Stromal cell of bone marrow (primary cell): ENCODE measurements around the gene TDRD12.
"Not testable (repeated sequence)": the region's sequence is repeated elsewhere in the genome, so short reads cannot be mapped to it uniquely, and the experiment has no call there.

Source experiments
- DNase-seq: peaks from one replicate; pipeline ENCODE4 v3.0.0-alpha.2; 2012; ENCODE audit warnings: low read depth

The TDRD12 gene

DNA sequence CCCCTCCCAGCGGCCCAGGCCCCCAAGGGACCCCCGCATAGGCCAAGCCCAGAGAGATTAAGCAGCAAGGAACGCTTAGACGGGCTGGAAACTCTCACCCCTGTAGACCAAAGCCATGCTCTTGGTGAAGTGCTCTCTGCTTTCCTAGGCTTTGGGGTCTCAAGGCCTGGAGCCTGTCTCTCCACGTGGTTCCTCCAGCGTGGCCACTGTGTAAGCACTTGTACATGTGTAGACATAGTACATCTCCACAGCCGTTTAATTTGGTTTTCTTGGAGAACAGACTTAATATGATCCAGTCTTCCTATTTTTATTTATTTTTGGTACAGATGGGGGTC is 26.9 kb upstream of the TDRD12 start:
- DNase-seq, result no peak

DNA sequence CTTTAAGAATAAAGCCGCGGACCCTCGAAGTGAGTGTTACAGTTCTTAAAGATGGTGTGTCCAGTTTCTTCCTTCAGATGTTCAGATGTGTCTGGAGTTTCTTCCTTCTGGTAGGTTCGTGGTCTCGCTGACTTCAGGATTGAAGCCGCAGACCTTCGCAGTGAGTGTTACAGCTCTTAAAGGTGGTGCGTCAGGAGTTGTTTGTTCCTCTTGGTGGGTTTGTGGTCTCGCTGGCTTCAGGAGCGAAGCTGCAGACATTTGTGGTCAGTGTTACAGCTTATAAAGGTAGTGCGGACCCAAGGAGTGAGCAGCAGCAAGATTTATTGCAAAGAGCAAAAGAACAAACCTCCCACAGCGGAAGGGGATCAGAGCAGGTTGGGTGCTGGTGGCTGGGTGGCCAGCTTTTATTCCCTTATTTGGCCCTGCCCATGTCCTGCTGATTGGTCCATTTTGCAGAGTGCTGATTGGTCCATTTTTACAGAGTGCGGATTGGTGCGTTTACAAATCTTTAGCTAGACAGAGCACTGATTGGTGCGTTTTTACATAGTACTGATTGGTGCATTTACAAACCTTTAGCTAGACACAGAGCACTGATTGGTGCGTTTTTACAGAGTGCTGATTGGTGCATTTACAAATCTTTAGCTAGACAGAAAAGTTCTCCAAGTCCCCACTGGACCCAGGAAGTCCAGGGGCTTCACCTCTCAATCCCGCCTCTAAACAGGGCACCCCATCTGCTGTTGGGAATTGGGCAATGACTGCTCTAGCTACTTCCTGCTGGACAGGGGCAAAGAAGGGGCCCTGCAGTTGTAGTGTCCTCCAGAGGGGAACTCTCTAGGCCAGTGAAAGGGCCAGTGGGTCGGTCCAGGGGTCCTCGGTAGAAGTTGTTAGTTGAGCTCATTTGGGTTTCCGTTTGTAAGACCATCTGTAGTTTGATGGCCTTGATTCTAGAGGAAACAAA is 26.1 kb upstream of the TDRD12 start:
- not testable (repeated sequence) for DNase-seq

DNA sequence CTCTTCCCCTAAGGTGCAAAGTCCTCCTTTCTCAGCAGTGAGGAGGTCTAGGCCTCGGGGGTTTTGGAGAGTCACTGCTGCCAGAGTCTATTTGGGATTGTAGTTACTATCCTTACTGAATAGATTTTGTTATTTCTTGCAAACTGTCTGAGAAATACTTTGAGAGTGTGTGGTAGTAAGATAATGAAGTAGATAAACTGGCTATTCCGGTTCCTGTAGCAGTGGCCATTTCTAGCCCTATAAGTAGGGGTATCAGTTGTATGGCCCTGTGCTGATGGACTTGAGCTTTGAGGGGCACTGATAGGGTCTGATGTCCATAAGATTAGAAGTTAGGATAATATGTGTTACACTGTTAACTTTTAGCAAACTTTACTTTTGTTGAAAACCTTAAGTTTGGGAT is 25.3 kb upstream of the TDRD12 start:
- DNase-seq, result not testable (repeated sequence)

DNA sequence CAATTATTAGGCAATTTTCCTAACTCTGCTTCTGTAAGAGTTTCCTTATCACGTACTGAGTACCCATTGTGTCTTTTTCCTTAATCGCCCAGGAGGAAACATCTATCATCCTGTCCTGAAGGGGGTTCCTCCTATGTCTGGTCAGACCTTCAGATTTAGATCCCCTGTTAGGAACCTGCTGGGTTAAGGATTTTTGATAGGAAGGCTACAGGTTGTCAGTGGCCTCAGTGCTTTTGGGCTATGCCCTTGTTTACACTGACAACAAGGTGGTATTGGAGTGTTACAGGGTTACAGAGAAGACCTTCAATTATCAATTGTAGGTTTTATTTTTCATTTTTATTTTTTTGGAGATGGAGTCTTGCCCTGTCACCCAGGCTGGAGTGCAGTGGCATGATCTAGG is 24.7 kb upstream of the TDRD12 start:
- not testable (repeated sequence) for DNase-seq

DNA sequence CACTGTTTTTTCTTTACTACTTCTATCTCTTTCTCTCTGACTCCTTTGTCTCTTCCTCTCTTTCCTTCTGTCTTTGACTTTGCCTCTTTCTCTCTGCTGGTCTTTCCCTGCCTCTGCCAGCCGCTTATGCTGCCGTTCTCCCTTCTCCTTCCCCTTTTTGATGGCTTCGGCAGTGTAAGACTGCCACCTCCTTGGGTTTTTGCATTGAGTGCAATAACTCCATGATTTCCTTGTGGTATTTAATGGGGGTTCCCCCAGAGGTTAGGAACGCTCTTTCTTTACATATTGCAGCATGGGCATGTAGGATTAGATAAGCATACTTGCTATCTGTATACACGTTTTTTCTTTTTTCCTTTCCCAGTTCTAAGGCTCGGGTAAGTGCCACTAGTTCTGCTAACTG is 24.1 kb upstream of the TDRD12 start:
- DNase-seq, result not testable (repeated sequence)

DNA sequence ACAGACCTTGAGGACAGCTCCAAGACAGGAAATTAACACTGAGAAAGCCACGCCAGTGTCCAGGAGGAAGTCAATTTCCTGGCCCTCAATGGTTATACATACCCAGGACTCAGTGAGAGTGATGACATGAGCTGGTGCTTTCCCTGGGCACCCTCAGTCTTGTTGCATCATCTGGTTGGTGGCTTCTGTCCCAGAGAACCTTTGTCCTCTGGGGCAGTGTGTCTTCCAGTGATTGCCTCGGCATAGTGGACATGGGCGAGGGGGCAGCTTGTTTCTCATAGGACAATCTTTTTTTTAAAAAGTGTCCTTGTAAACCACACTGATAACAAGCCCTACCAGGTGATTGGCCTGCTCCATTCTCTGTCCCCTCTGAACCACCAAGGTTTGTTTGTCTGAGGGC is 22.8 kb upstream of the TDRD12 start:
- DNase-seq, result not testable (repeated sequence)

DNA sequence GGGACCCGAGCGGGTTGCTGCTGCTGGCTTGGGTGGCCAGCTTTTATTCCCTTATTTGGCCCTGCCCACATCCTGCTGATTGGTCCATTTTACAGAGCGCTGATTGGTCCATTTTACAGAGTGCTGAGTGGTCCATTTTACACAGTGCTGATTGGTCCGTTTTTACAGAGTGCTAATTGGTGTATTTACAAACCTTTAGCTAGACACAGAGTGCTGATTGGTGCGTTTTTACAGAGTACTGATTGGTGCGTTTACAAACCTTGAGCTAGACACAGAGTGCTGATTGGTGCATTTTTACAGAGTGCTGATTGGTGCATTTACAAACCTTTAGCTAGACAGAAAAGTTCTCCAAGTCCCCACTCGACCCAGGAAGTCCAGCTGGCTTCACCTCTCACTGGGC is 19.4 kb upstream of the TDRD12 start:
- not testable (repeated sequence) for DNase-seq

DNA sequence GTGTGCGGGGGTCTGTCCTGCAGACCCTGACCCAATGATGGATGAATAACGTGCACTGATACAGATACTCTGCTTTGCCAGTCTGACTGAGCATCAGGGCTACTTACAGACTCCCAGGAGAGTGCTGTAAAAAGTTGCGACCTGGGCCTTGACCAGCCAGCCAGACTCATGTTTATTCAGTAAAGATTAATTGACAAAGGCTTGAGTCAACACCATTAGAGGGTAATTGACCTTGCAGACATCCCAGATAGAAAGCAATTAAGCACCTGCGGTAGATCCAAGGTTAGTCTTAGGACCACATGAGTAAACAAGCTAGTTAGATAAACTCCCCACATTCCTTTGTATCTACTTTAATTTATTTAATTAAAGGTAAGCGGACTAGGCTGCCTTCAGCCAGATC is 17.6 kb upstream of the TDRD12 start:
- no peak for DNase-seq

DNA sequence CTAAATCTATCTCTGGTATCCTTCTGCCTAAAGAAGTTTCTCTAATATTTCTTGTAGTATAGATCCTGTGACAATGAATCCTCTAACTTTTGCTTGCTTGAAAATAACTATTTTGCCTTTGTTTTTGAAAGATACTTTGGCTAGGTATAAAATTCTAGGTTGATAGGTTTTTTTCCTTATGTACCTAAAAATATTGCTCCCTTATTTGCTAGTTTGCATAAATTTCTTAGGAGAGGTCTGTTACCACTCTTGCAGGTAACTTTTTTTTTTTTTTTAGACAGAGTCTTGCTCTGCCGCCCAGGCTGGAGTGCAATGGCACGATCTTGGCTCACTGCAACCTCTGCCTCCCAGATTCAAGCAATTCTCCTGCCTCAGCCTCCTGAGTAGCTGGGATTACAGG is 15.6 kb upstream of the TDRD12 start:
- not testable (repeated sequence) for DNase-seq

DNA sequence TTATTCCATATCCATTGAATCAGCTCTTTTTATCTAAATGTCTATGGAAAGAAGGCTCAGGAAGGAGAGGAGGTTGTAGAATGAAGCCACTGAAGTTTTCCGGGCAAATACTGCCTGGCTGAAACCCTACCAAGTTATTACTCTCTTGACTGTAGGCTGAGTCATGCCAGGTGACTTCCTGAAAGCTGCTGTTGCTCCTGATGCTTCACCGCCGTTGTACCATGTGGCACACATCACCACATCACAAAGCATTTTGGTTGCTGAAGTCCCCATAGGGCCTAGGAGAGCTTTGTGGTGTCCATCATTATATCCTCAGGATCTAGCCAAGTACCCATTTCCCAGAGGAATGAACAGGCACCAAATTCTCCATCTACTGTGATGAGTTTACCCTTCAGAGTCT is 11.1 kb upstream of the TDRD12 start:
- no peak for DNase-seq

DNA sequence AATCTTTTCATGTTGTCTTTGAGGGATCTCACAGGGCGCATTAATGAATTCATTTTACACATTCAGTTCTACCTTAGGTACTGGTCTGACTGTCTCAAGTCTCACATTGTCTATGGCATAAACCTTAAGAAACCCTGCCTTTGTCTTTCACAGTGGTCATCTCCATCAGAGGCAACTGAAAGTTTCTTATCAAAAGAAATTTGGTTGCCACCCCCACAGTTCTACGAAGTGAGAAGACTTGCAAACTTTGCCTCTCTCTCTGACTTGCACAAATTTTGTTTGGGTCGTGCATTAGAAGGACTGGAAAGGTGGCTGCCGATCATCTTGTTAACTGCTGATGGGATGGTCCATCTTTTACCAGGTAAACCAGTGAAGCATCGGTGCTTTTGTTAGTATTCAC is 10.5 kb upstream of the TDRD12 start:
- no peak for DNase-seq

DNA sequence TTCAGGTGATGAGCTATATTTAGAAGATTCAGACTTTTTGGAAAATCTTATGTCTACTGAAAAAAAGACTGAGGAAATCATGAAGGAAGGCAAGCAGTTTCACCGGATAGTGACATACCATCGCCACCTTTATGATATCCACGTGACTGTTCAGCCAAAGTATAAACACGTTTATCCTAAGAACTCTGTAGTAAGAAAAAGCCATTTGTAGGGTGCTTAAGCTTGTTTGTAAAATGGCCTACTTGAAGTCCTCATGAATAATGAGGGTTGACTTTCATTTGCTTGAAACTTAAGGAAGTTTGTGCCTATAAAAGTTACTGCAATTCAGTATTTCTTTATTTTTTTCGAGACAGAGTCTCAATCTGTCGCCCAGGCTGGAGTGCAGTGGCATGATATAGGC is 7.8 kb upstream of the TDRD12 start:
- no peak for DNase-seq

DNA sequence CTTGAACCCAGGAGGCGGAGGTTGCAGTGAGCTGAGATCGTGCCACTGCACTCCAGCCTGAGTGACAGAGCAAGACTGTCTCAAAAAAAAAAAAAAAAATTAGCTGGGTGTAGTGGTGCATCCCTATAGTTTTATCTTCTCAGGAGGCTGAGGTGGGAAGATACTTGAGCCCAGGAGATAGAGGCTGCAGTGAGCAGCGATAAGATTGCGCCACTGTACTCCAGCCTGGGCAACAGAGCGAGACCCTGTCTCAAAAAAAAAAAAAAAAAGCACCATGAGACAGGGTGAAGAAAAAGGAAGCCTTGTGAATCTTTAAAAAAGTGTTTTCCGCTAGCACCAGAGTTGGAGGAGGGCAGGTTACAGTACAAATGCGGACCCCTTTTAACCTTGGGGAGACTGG is 3.4 kb upstream of the TDRD12 start:
- not testable (repeated sequence) for DNase-seq

DNA sequence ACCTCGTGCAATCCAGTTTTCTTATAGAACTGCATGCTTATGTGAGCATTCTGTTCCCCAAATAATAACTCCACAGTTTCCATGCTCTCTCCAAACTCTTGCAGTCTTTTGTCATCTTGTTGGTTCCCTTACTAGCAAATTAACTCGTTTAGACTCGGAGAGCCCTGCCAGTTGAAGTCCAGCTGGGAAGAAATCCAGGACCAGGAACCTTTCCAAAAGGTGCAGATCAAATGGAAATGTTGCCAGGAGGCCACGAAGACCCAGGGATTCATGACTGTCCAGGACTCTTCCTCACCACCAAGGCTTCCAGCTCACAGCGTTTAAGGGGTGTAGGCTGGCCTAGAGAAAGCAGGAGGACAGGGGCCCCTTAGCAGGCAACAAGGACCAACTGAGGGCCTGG is 2.1 kb upstream of the TDRD12 start:
- no peak for DNase-seq

DNA sequence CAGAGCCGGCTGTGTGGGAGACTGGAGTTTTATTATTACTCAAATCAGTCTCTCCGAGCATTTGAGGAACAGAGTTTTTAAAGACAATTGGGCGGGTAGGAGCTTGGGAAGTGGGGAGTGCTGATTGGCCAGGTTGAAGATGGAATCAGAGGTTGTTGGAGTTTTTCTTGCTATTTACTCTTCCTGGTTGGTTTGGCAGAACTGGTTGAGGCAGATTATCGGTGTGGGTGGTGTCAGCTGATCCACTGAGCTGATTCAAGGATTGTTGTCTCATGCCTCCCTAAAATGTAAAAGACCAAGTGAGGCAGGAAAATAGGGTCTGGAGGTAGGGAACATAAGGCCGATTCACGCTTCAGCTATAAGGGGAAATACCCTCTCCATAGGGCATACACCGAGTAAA is 1.3 kb upstream of the TDRD12 start:
- DNase-seq, result no peak

DNA sequence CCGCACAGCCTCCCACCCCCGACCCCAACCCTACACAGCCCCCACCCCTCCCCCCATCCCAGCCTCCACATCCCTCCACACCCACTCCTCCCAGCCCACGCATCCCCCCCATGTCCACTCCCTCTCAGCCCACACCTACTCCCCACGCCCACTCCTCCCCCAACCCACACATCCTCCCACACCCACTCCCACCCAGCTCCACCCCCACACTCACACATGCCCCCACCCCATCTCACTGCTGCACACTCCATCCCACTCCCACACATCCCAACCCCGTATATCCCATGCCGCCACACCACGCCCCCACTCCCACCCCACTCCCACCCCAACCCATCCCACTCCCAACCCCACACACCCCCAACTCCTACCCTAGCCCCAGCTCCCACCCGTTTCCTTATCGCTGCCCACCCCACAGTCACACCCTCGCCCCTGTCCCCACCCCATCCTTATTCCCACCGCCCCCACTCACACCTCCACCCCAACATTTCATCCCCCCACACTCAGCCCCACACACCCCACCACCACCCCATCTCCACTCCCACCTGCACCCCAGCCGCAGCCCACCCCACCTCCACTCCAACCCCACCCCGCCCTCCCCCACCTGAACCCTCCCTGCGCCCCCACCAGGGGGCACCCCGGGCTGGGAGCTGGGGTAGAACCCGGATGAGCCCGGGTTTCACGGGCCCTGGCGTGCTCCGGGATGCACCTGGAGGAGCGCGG is 809 bp downstream of the TDRD12 start:
- no peak for DNase-seq

DNA sequence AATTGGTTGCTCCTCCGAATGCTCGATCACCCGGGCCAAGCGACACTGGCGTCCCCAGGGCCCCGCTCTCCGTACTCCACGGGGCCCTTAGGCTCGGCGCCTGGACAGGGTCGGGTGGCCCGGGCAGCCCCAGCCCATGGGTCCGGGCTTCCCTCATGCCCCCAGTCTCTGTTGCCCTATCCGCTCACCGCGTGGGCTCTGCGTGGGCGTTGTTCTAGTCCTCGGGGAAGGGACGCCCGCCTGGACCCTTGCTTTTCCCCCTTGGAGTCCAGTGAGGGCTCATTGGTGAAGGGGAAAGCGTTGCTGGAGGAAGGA is 1.3 kb downstream of the TDRD12 start:
- no peak for DNase-seq

DNA sequence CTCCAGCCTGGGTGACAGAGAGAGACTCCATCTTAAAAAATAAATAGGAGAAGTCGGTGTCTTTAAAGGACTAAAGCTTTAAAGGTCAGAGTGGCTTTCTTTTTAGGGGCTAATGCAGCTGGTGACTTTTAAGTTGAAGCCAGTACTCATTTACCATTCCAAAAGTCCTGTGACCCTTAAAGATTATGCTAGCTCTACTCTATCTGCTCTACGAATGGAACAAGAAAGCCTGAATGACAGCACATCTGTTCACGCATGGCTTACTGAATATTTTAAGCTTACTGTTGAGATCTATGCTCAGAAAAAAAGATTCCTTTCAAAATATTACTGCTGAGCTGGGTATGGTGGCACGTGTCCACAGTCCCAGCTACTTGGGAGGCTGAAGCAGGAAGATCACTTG is 16.4 kb downstream of the TDRD12 start:
- no peak for DNase-seq

DNA sequence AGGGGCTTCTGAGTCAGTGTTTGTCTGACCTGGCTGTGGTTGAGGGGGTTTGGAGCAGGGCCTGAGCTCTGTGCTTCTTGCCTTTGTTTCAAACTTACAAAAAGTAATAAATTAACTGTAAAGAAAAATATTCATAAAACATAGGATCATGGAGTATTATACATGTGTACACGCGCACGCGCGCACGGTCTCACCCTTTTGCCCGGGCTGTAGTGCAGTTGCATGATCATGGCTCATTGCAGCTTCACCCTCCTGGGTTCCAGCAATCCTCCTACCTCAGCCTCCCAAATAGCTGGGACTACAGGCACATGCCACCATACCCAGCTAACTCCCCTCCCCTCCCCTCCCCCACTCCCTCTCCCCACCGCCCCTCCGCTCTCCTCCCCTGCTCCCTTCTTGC is 23.5 kb downstream of the TDRD12 start:
- DNase-seq, result no peak

DNA sequence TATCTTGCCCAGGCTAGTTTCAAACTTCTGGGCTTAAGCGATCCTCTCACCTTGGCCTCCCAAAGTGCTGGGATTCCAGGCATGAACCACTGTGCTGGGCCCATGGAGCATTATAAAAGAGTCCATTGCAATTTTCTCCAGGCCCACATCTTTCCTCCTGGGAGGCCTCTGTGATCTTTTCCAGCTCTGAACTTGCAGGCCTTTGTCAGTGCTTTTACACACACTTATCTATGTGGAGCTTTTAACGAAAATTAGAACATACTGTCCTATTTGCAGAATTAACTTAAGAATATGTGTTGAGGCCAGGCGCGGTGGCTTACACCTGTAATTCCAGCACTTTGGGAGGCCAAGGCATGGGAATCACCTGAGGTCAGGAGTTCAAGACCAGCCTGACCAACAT is 23.9 kb downstream of the TDRD12 start:
- DNase-seq, result no peak

DNA sequence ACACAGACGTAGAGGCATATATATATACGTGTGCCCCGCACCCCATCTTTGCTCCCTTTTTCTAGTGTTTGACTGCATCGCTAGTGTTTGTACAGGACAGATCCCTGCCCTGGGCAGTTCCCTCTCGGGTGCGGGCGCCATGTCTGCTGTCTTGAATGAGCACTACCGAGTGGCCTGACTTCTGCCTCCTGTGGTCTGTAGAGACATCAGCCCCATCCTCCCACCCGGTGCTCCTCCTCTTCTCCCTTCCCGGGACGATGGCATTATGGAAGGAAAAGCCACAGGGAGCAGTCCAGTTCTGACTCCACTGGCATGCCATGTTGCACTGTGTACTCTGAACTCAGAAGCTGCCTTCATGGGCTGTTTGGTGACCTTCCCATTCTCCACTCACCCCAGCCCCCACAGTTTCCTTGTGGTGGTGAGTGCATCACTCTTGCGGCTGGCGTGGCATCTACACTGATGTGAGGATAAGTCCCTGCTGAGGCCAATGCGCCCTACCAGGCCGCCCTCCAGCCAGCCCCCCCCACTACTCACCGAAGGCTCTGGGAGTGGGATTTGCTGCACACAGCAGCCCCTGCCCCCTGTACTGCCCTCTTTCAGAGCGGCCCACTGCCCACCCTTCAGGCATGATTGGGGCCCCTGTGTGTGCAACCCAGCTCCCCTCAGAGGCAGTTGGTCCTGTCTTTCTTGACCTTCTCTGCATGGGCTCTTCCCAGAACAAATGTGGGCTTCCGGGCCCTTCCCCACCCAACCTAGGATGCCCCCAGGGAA is 25.2 kb downstream of the TDRD12 start:
- DNase-seq, result no peak

DNA sequence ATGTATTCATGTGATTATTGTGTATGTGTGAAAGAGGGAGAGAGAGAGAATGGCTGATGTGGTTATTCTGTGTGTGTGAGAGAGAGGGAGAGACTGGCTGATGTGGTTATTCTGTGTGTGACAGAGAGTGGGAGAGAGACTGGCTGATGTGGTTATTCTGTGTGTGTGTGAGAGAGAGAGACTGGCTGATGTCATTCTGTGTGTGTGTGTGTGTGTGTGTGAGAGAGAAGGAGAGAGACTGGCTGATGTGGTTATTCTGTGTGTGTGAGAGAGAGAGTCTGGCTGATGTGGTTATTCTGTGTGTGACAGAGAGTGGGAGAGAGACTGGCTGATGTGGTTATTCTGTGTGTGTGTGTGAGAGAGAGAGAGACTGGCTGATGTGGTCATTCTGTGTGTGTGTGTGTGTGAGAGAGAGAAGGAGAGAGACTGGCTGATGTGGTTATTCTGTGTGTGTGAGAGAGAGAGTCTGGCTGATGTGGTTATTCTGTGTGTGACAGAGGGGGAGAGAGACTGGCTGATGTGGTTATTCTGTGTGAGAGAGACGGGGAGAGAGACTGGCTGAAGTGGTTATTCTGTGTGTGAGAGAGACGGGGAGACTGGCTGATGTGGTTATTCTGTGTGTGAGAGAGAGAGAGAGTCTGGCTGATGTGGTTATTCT is 26.2 kb downstream of the TDRD12 start:
- not testable (repeated sequence) for DNase-seq
